ENCODE measurements around the gene LMNTD2. TPM values are rescaled to one million over a fixed set of nuclear protein-coding genes. Genes with fewer than 3 reads are reported as not detected.

LMNTD2 gene
- total RNA-seq, 1 donor from 2014 or later: 19.3 TPM

- H3K4me3 Mint-ChIP-seq (ENCODE audit: low read depth): no peak overlapping the region
- H3K9me3 Mint-ChIP-seq (ENCODE audit: low read depth): no peaks in the 10 kb centered on the region
- TF ChIP-seq CTCF (IDR thresholded peaks at IDR 0.05; ENCODE audit: unreplicated experiment): no peak
- H3K36me3 Mint-ChIP-seq (ENCODE audit: insufficient read depth): peaks cover 17% of the 10 kb centered on the region
- no peaks in the 10 kb centered on the region for H3K4me1 Mint-ChIP-seq (ENCODE audit: low read depth)
- no peaks in the 10 kb centered on the region for H3K27me3 Mint-ChIP-seq
- peak overlapping the region; percentile 78 for H3K27ac Mint-ChIP-seq
- no peak for DNase-seq (ENCODE audit: low spot score, unreplicated experiment)
These were observed 46.7 kb upstream of the LMNTD2 start for GRCh38 chr11:607020-607780.

- Mint-ChIP-seq H3K4me3 (ENCODE audit: low read depth) (no peak overlapping the region), H3K4me1 (ENCODE audit: low read depth) (no peaks in the 10 kb centered on the region), H3K36me3 (ENCODE audit: insufficient read depth) (peaks cover 15% of the 10 kb centered on the region), H3K9me3 (ENCODE audit: low read depth) (no peaks in the 10 kb centered on the region), H3K27me3 (no peaks in the 10 kb centered on the region), H3K27ac (no peak overlapping the region)
- TF ChIP-seq CTCF (IDR thresholded peaks at IDR 0.05; ENCODE audit: unreplicated experiment): no peak
- DNase-seq (ENCODE audit: low spot score, unreplicated experiment): no peak
These were observed 45.7 kb upstream of the LMNTD2 start for GRCh38 chr11:606245-606644.

- Mint-ChIP-seq H3K9me3 (ENCODE audit: low read depth) (no peaks in the 10 kb centered on the region), H3K4me1 (ENCODE audit: low read depth) (no peaks in the 10 kb centered on the region), H3K4me3 (ENCODE audit: low read depth) (no peak overlapping the region), H3K27ac (no peak overlapping the region), H3K27me3 (no peaks in the 10 kb centered on the region), H3K36me3 (ENCODE audit: insufficient read depth) (peaks cover 12% of the 10 kb centered on the region)
- TF ChIP-seq CTCF (IDR thresholded peaks at IDR 0.05; ENCODE audit: unreplicated experiment): no peak
- DNase-seq (ENCODE audit: low spot score, unreplicated experiment): no peak
These were observed 45.0 kb upstream of the LMNTD2 start for GRCh38 chr11:605286-606129.

GRCh38 chr11:603154-603553 is 42.6 kb upstream of the LMNTD2 start:
- no peak for DNase-seq (ENCODE audit: low spot score, unreplicated experiment)
- no peaks in the 10 kb centered on the region for H3K9me3 Mint-ChIP-seq (ENCODE audit: low read depth)
- no peak overlapping the region for H3K4me3 Mint-ChIP-seq (ENCODE audit: low read depth)
- H3K27ac Mint-ChIP-seq: no peak overlapping the region
- TF ChIP-seq CTCF (IDR thresholded peaks at IDR 0.05; ENCODE audit: unreplicated experiment): no peak
- H3K4me1 Mint-ChIP-seq (ENCODE audit: low read depth): no peaks in the 10 kb centered on the region
- peaks cover 13% of the 10 kb centered on the region for H3K36me3 Mint-ChIP-seq (ENCODE audit: insufficient read depth)
- no peaks in the 10 kb centered on the region for H3K27me3 Mint-ChIP-seq

- no peak for DNase-seq (ENCODE audit: low spot score, unreplicated experiment)
- Mint-ChIP-seq H3K36me3 (ENCODE audit: insufficient read depth) (peaks cover 15% of the 10 kb centered on the region), H3K4me3 (ENCODE audit: low read depth) (no peak overlapping the region), H3K4me1 (ENCODE audit: low read depth) (no peaks in the 10 kb centered on the region), H3K27ac (peak overlapping the region; percentile 67), H3K9me3 (ENCODE audit: low read depth) (no peaks in the 10 kb centered on the region), H3K27me3 (no peaks in the 10 kb centered on the region)
- TF ChIP-seq CTCF (IDR thresholded peaks at IDR 0.05; ENCODE audit: unreplicated experiment): no peak
These were observed 41.2 kb upstream of the LMNTD2 start for GRCh38 chr11:601573-602245.

Data from progenitor cell of endocrine pancreas (in vitro differentiated cells).